HG03558 (cell line): ENCODE data around the gene ARHGAP42.

Experiments used
- ATAC-seq: cut with Tn5 transposase; IDR thresholded peaks from one replicate; pipeline ENCODE4 v1.9.1; 2021; ENCODE audit warnings: moderate number of reproducible peaks; ENCODE audit not compliant: unreplicated experiment; ENCODE audit errors: extremely low read depth

ARHGAP42 gene

GRCh38 chr11:100942016-100942415 lies 254.9 kb downstream of the ARHGAP42 start:
- ATAC-seq = no peak

GRCh38 chr11:100948936-100949335 lies 261.8 kb downstream of the ARHGAP42 start:
- ATAC-seq = no peak

- ATAC-seq = no peak
These were observed 262.4 kb downstream of the ARHGAP42 start for GRCh38 chr11:100949443-100949842.

DNA sequence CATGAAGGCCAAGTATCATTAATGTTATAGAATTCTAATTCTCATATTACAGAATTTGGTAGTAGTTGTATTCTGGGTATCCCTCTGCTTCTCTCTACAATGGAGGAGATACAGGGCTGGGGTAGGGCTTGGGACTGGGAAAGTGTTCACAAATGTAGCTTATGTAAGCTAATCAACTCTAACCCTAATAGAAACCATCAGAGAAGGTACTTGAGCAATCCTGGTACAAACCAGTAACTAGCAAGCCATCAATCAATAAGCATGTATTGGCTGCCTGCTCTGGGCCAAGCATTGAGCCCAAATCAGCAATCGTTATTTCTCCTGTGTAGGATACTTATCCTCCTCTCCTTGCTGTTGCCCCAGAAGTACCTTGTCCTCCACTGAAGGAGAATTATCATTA lies 268.2 kb downstream of the ARHGAP42 start:
- ATAC-seq = no peak

- no peak for ATAC-seq
These were observed 269.3 kb downstream of the ARHGAP42 start for GRCh38 chr11:100956351-100956750.

DNA sequence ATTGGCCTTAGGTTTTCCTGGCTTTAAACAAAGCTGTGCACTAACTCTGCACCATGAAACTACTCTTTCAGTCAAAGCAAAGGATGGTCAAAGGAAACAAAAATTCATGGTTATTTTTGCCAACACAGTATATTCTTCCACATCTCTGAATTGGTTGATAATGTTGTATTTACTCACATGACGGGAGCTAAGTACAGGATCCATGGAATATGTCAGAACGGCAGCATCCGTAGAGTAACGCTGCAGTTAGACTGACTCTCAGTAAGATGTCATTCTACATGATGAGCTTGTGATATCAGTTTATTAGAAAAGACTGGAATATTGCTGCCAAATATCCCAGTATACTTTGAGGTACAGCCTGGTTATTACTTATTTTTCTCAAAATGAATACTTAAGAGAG lies 270.4 kb downstream of the ARHGAP42 start:
- ATAC-seq = no peak

GRCh38 chr11:100961633-100962032 lies 274.5 kb downstream of the ARHGAP42 start:
- no peak for ATAC-seq

- no peak for ATAC-seq
These were observed 276.3 kb downstream of the ARHGAP42 start for GRCh38 chr11:100963375-100963774.

DNA sequence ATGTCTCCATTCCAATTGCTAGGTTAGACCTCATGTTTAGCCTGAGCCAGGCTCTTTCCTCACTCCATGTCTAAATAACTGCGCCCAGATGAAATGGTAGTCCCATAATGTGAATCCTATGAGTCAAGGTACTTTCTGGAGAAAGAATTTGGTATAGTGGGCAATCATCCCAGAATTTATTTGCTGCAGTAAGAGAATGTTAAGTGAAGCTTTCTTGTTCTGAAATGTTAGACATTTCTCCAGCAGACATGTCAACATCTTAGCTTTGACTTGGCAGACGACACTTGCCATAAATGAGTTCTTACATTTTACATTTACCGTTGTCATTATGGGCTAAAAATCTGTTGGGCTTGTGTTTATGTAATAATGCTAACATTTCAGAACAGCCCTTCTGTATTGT lies 277.3 kb downstream of the ARHGAP42 start:
- ATAC-seq = no peak

DNA sequence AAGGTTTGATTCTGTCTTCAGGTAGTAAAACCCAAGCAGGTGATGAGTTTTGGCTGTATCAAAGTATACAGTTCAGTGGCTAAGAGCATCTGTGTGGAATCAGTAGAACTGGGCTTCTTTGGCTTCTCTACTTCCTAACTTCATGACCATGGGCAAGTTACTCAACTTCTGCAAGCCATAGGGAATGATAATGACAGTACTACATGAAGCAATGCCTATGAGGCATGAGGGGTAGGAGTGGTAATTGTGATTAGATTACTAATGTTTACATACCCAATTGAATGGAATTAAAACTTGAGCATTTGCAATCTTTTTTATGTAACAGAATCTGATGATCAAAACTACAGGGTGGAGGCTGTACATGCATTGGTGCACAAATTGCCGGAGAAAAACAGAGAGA lies 278.3 kb downstream of the ARHGAP42 start:
- ATAC-seq = no peak

DNA sequence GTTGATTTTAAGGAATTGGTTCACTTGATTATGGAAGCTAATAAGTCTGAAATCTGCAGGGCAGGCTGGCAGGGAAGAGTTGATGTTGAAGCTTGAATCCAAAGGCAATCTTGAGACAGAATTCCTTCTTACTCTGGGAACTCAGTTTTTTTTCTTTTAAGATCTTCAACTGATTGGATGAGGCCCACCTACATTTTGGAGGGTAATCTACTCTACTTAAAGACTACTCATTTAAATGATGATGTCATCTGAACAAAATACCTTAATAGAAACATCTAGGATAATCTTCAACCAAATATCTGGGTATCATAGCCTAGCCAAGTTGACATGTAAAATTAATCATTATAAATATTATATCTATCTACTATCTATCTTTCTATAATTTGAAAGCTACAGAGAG lies 279.3 kb downstream of the ARHGAP42 start:
- ATAC-seq = no peak

DNA sequence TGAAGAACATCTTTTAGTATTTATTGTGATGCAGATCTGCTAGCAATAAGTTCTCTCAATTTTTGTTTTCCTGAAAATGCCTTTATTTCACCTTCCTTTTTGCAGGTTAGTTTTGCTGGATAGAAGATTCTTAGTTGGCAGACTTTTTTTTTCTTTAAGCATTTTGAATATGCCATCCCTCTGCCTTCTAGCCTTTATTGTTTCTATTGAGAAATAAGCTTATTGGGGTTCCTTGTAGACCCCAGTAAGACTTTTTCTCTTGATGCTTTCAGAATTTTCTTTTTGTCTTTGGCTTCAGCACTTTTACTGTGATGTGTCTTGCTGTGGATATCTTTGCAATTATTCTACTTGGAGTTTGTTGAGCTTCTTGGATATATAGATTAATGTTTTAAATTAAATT lies 281.9 kb downstream of the ARHGAP42 start:
- no peak for ATAC-seq

DNA sequence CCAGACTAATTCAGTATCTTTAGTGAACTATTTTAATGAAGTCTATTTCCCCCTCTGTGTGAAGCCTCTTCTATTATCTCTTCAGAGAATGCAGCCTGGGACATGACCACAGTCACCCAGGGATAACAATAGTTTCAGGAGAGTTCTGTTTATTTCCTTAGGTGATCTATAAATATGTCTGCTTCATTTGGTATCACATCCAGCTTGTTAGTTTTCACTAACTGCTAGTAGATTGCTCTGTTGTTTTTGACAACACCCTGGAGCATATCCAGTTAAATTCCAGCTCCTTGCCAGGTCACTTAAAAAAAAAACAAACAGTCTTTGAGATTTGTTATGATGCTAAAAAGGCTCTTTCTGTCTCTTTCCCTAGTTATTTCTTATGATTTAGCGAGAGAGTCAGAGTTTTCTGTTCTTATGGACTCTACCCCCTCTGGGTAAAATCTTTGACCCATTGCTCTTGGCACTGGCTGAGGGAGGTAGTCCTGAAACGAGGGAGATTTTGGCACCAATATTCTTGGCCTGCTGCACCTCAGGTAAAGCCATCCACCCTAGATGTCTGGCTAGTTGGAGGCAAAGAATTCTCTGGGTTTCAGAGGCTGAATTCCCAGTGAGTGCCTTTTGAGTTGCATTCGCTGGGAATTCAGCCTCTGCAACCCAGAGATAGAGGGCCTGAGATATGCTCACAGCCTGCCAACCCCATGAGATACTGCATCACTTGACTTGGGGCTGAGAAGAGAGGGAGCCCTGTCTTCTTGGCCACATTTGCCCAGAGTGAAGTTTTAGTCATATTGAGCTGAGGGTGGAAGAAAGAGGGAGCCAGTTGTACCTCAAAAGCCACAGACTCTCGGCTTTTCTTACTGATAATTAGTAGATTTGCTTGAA lies 283.4 kb downstream of the ARHGAP42 start:
- no peak for ATAC-seq

- no peak for ATAC-seq
These were observed 285.0 kb downstream of the ARHGAP42 start for GRCh38 chr11:100972046-100972445.

DNA sequence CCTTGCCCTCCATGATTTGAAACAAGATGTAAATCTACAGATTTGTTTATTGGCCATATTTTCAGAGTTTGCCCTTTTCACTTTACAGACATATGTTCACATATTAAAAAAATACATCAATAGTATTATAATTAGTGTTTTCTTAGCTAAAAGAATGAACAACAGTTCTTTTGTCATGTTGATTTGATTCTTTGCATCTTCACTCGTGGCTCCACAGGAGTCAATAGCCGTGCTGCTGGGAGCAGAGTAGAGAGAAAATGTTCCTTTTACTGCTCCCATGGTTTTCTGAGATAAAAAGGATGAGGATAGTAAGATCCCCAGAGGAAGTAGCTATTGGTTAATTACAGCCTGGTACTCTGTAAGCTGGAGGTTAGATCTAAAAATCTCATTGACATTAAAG lies 291.4 kb downstream of the ARHGAP42 start:
- no peak for ATAC-seq

DNA sequence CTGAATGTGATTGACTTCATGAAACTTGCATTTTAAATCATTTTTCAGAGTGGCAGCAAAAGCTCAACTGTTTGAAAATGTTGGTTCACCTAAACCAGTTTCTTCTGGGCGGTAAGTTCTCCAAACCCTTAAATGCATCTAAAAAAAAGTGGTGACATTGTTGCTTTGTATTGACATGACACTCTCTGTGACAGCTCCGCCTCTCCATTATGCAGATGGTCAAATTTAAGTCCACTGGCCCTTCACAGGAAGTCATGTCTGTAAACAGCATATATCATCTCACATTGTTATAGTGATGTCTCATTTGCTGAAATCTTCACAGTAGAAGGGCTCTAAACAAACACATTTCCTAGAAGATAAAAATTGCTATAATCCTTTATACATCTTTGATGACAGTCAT lies 291.9 kb downstream of the ARHGAP42 start:
- no peak for ATAC-seq

- ATAC-seq = no peak
These were observed 293.1 kb downstream of the ARHGAP42 start for GRCh38 chr11:100980156-100980555.

DNA sequence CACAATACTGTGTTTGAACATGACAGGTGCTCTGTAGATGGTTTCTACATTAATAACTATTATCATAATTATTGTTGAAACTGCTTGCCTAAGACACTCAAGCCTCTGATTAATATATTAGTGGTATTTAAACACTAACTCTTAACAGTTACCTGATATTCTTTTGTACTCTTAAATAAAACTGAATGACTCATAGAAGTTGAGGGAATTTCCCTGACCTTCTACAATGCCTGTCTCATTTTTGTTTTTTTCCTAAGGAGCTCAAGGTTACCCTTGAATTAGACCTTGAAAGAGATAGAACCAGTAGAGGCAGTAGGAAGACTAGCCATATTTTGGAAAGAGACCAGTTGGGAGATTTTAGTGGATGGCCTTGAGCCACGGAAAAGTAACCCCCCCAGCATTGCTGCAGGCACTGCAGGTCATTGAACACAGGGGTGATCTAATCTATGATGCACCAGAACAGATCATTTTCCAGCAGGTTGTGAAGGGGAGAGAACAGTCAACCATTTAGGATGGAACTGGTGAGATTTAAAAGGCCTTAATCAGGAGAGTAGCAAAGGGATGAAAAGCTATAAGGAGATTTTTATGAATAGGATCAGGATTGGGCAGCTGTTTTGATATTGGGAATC lies 294.2 kb downstream of the ARHGAP42 start:
- no peak for ATAC-seq

GRCh38 chr11:100984668-100985067 lies 297.6 kb downstream of the ARHGAP42 start:
- no peak for ATAC-seq

- ATAC-seq = no peak
These were observed 303.8 kb downstream of the ARHGAP42 start for GRCh38 chr11:100990931-100991330.

DNA sequence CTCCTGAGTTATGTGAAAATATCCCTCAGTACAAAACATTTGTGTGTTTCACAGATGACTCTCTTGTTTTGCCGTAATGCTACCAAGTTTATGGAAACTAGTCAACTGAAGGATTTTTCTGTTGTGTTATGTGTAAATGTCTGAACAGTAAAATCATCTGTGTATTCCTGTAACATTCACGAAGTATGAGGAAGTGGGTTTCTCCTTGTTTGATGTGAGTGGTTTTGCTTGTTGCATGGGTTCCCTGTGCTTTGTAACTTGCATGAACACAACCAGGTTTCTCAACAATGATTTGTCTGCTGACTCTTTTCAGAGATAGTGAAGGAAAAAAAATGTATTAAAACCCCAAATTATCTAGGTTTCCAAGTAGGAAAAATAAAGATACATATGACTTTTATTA lies 304.5 kb downstream of the ARHGAP42 start:
- no peak for ATAC-seq

DNA sequence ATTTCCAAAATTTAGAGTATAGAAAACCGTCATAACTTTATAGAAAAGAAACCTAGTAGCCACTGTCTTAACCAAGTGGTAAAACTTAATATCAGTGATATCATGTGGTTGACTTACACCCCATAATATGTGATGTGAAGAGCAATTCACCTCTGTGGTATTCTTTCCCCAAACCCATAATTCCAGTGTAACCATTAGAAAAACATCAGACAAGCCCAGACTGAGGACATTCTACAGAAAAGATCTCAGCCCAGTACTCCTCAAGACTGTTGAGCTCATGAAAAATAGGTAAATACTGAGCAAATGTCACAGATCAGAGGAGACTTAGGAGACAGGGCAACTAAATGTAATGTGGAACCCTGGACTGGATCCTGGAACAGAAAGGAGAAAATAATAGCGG lies 307.9 kb downstream of the ARHGAP42 start:
- ATAC-seq = no peak
